ENCODE data around the gene MICALL1.
"Not testable (repeated sequence)": the region's sequence is repeated elsewhere in the genome, so short reads cannot be mapped to it uniquely, and the experiment has no call there.

The MICALL1 gene

DNA sequence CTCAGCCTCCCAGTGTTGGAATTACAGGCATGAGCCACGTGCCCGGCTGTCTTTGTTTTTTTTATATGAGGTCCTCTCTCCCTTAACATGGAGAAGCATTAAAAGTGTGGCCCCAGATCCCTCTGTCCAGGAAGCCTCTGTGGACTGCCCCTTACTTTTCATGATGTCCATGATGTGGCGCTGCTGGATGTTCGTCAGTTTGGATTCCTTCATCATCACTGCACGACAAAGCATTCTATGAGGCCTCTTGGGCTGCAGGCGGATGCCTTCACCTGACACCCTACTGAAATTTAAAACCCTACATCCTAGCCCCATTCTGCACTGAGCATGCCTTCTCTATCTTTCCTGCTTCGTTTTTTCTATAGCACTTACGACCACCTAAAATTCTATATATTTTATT is 45.2 kb downstream of the MICALL1 start:
- peak; percentile 9 for DNase-seq (ENCODE audit: low read depth)
- Histone ChIP-seq H3K4me1 (ENCODE audit: control insufficient read depth, insufficient read depth, low read length) (peaks cover 18% of the 10 kb centered on the region), H3K9me3 (ENCODE audit: control insufficient read depth, low read length) (no peaks in the 10 kb centered on the region), H3K36me3 (ENCODE audit: control insufficient read depth, insufficient read depth, low read length, severe bottlenecking) (no peaks in the 10 kb centered on the region), H3K9ac (ENCODE audit: low read length) (no peak overlapping the region), H3K27me3 (replicated peaks; ENCODE audit: control insufficient read depth, insufficient read depth, low read length) (no peaks in the 10 kb centered on the region), H3K4me3 (ENCODE audit: low read length) (no peak overlapping the region)

GRCh38 chr22:37952629-37953028 is 46.5 kb downstream of the MICALL1 start:
- H3K4me1 ChIP-seq (ENCODE audit: control insufficient read depth, insufficient read depth, low read length), result peaks cover 18% of the 10 kb centered on the region
- H3K27me3 ChIP-seq (replicated peaks; ENCODE audit: control insufficient read depth, insufficient read depth, low read length); H3K9me3 ChIP-seq (ENCODE audit: control insufficient read depth, low read length): not testable (repeated sequence)
- DNase-seq (ENCODE audit: low read depth), result peak; percentile 28
- H3K36me3 ChIP-seq (ENCODE audit: control insufficient read depth, insufficient read depth, low read length, severe bottlenecking), result peaks cover 12% of the 10 kb centered on the region
- peak overlapping the region; percentile 98 for H3K9ac ChIP-seq (ENCODE audit: low read length)
- H3K4me3 ChIP-seq (ENCODE audit: low read length), result peak overlapping the region; percentile 97

- H3K4me3 ChIP-seq (ENCODE audit: low read length), result peak overlapping the region; percentile 97
- H3K4me1 ChIP-seq (ENCODE audit: control insufficient read depth, insufficient read depth, low read length), result peaks cover 18% of the 10 kb centered on the region
- peaks cover 16% of the 10 kb centered on the region for H3K36me3 ChIP-seq (ENCODE audit: control insufficient read depth, insufficient read depth, low read length, severe bottlenecking)
- H3K9me3 ChIP-seq (ENCODE audit: control insufficient read depth, low read length), result no peaks in the 10 kb centered on the region
- peak overlapping the region; percentile 98 for H3K9ac ChIP-seq (ENCODE audit: low read length)
- no peaks in the 10 kb centered on the region for H3K27me3 ChIP-seq (replicated peaks; ENCODE audit: control insufficient read depth, insufficient read depth, low read length)
- peak; percentile 71 for DNase-seq (ENCODE audit: low read depth)
Measured at GRCh38 chr22:37953062-37953436, 47.0 kb downstream of the MICALL1 start.

- Histone ChIP-seq H3K9me3 (ENCODE audit: control insufficient read depth, low read length) (no peaks in the 10 kb centered on the region), H3K4me1 (ENCODE audit: control insufficient read depth, insufficient read depth, low read length) (peaks cover 14% of the 10 kb centered on the region), H3K4me3 (ENCODE audit: low read length) (peak within 1 kb of the TSS; percentile 97), H3K36me3 (ENCODE audit: control insufficient read depth, insufficient read depth, low read length, severe bottlenecking) (peaks cover 19% of the 10 kb centered on the region), H3K9ac (ENCODE audit: low read length) (peak within 1 kb of the TSS; percentile 98), H3K27me3 (replicated peaks; ENCODE audit: control insufficient read depth, insufficient read depth, low read length) (no peaks in the 10 kb centered on the region)
- DNase-seq (ENCODE audit: low read depth), result peak; percentile 99
Measured at GRCh38 chr22:37953437-37954179, 47.5 kb downstream of the MICALL1 start, which contains the start of the genes C22orf23 and POLR2F. Gene C22orf23 (minus strand): TSS chr22:37953601. CDS start chr22:37953149, 452 bp downstream. Gene POLR2F (plus strand): TSS chr22:37953699. CDS start chr22:37953788, 89 bp downstream.

- Histone ChIP-seq H3K4me3 (ENCODE audit: low read length) (peak overlapping the region; percentile 97), H3K9ac (ENCODE audit: low read length) (peak overlapping the region; percentile 98), H3K27me3 (replicated peaks; ENCODE audit: control insufficient read depth, insufficient read depth, low read length) (no peaks in the 10 kb centered on the region), H3K36me3 (ENCODE audit: control insufficient read depth, insufficient read depth, low read length, severe bottlenecking) (peaks cover 30% of the 10 kb centered on the region), H3K9me3 (ENCODE audit: control insufficient read depth, low read length) (no peaks in the 10 kb centered on the region), H3K4me1 (ENCODE audit: control insufficient read depth, insufficient read depth, low read length) (peaks cover 12% of the 10 kb centered on the region)
- DNase-seq (ENCODE audit: low read depth), result no peak
Measured at GRCh38 chr22:37954686-37955085, 48.6 kb downstream of the MICALL1 start.

DNA sequence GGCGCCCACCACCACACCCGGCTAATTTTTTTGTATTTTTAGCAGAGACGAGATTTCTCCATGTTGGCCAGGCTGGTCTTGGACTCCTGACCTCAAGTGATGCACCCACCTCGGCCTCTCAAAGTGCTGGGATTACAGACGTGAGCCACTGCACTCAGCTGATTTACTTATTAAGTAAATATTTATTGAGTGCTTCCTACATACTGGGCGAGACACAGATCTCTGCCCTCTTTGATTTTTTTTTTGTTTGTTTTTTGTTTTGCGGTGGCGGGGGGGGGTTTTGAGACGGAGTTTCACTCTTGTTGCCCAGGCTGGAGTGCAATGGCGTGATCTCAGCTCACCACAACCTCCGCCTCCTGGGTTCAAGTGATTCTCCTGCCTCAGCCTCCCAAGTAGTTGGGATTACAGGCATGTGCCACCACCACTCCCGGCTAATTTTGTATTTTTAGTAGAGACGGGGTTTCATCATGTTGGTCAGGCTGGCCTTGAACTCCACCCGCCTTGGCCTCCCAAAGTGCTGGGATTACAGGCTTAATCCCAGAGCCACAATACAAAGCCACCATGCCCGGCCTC is 49.8 kb downstream of the MICALL1 start:
- H3K4me1 ChIP-seq (ENCODE audit: control insufficient read depth, insufficient read depth, low read length), result peaks cover 12% of the 10 kb centered on the region
- H3K4me3 ChIP-seq (ENCODE audit: low read length); H3K9ac ChIP-seq (ENCODE audit: low read length); H3K9me3 ChIP-seq (ENCODE audit: control insufficient read depth, low read length); DNase-seq (ENCODE audit: low read depth); H3K27me3 ChIP-seq (replicated peaks; ENCODE audit: control insufficient read depth, insufficient read depth, low read length): not testable (repeated sequence)
- peaks cover 41% of the 10 kb centered on the region for H3K36me3 ChIP-seq (ENCODE audit: control insufficient read depth, insufficient read depth, low read length, severe bottlenecking)

- Histone ChIP-seq H3K27me3 (replicated peaks; ENCODE audit: control insufficient read depth, insufficient read depth, low read length) (no peaks in the 10 kb centered on the region), H3K36me3 (ENCODE audit: control insufficient read depth, insufficient read depth, low read length, severe bottlenecking) (peaks cover 54% of the 10 kb centered on the region), H3K4me3 (ENCODE audit: low read length) (no peak overlapping the region), H3K9ac (ENCODE audit: low read length) (no peak overlapping the region), H3K4me1 (ENCODE audit: control insufficient read depth, insufficient read depth, low read length) (peaks cover 12% of the 10 kb centered on the region), H3K9me3 (ENCODE audit: control insufficient read depth, low read length) (no peaks in the 10 kb centered on the region)
- no peak for DNase-seq (ENCODE audit: low read depth)
Measured at GRCh38 chr22:37957232-37957631, 51.1 kb downstream of the MICALL1 start.

DNA sequence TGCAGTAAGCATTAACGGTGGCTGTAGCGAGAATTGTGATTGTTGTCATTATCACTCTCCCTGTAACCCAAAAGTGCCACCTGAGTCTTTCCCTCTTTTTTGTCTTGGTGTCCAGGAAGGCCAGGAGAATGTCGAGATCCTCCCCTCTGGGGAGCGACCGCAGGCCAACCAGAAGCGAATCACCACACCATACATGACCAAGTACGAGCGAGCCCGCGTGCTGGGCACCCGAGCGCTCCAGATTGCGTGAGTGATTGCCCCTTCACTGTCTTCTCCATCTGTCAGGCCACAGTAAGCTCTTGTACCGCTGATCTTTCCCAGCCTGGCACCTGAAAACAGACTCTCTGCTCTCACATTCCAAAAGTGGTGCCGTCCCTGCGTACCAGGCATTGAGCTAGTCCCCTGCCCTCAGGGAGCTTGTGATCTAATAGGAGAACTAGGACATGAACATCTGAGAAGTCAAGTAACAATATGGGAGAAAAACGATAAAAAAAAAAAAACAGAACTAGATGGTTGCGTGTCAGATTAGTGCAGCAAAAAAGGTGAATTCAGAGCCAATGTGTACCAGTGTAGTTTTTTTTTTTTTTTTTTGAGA is 53.2 kb downstream of the MICALL1 start:
- DNase-seq (ENCODE audit: low read depth), result no peak
- peaks cover 65% of the 10 kb centered on the region for H3K36me3 ChIP-seq (ENCODE audit: control insufficient read depth, insufficient read depth, low read length, severe bottlenecking)
- no peak overlapping the region for H3K9ac ChIP-seq (ENCODE audit: low read length)
- H3K4me1 ChIP-seq (ENCODE audit: control insufficient read depth, insufficient read depth, low read length), result peaks cover 5% of the 10 kb centered on the region
- H3K4me3 ChIP-seq (ENCODE audit: low read length), result no peak overlapping the region
- H3K27me3 ChIP-seq (replicated peaks; ENCODE audit: control insufficient read depth, insufficient read depth, low read length), result no peaks in the 10 kb centered on the region
- H3K9me3 ChIP-seq (ENCODE audit: control insufficient read depth, low read length), result no peaks in the 10 kb centered on the region

DNA sequence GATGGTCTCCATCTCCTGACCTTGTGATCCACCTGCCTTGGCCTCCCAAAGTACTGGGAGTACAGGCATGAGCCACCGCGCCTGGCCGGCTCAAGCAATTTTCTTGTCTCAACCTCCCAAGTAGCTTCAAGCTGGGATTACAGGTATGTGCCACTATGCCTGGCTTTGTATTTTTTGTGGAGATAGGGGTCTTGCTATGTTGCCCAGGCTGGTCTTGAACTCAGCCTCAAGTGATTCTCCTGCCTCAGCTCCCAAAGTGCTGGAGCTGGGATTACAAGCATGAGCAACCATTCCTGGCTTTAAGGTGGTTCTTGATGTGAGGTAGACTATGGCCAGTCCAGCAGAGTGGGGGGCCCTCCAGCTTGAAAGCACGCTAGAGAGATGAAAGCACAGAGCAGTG is 55.0 kb downstream of the MICALL1 start:
- peaks cover 67% of the 10 kb centered on the region for H3K36me3 ChIP-seq (ENCODE audit: control insufficient read depth, insufficient read depth, low read length, severe bottlenecking)
- no peak for DNase-seq (ENCODE audit: low read depth)
- no peaks in the 10 kb centered on the region for H3K27me3 ChIP-seq (replicated peaks; ENCODE audit: control insufficient read depth, insufficient read depth, low read length)
- no peak overlapping the region for H3K9ac ChIP-seq (ENCODE audit: low read length)
- peaks cover 8% of the 10 kb centered on the region for H3K4me1 ChIP-seq (ENCODE audit: control insufficient read depth, insufficient read depth, low read length)
- no peak overlapping the region for H3K4me3 ChIP-seq (ENCODE audit: low read length)
- H3K9me3 ChIP-seq (ENCODE audit: control insufficient read depth, low read length), result no peaks in the 10 kb centered on the region

DNA sequence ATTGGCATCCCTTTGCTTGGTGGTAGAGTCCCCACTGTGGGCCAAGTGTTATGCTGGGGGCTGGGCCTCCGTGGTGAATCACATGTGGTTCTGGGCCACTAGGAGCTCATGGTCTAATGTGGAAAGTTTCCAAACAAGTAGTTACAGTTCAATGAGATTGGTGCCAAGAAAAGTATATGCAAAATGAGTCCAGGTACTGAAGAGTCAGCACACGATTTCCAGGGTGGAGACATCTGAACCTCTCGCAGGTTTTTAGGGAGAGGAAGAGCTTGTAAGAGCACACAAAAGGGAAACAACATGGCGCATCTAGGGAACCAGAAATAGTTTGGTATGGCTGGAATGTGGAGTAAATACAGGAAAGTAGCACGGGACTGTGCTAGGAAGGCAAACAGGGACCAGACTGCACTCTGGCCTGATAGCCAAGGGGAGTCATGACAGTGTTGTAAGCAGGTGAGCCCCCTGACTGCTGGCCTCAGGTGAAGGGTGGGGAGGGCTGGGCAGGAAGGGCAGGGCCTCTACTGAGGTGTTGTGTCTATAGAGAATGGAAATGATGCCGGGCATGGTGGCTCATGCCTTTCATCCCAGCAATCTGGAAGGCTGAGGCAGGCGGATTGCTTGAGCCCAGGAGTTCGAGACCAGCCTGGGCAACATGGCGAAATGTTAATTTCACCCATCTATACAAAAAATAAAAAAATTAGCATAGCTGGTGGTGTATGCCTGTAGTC is 60.0 kb downstream of the MICALL1 start:
- no peaks in the 10 kb centered on the region for H3K9me3 ChIP-seq (ENCODE audit: control insufficient read depth, low read length)
- no peak overlapping the region for H3K9ac ChIP-seq (ENCODE audit: low read length)
- H3K4me1 ChIP-seq (ENCODE audit: control insufficient read depth, insufficient read depth, low read length), result peaks cover 9% of the 10 kb centered on the region
- H3K4me3 ChIP-seq (ENCODE audit: low read length), result no peak overlapping the region
- no peak for DNase-seq (ENCODE audit: low read depth)
- H3K27me3 ChIP-seq (replicated peaks; ENCODE audit: control insufficient read depth, insufficient read depth, low read length), result no peaks in the 10 kb centered on the region
- peaks cover 50% of the 10 kb centered on the region for H3K36me3 ChIP-seq (ENCODE audit: control insufficient read depth, insufficient read depth, low read length, severe bottlenecking)

DNA sequence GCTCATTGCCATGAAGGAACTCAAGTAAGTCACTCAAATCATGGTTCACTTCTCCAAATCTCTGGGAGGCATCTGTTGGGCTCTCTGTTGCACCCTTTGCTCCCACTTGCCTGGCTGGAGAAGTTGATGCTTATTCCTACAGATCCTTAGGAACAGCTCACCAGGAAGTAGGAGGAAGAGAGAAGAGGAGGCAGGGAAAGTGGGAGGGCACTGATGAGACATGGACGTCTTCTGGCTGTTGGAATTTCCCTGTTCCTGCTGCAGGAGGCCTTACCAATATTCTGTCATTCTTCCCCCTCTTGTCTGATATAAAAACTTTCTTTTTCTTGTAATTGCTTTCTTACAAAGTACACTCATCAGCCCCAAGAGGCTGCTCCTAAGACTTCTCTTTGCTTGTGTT is 61.0 kb downstream of the MICALL1 start:
- Histone ChIP-seq H3K4me1 (ENCODE audit: control insufficient read depth, insufficient read depth, low read length) (peaks cover 9% of the 10 kb centered on the region), H3K27me3 (replicated peaks; ENCODE audit: control insufficient read depth, insufficient read depth, low read length) (no peaks in the 10 kb centered on the region), H3K4me3 (ENCODE audit: low read length) (no peak overlapping the region), H3K9me3 (ENCODE audit: control insufficient read depth, low read length) (no peaks in the 10 kb centered on the region), H3K9ac (ENCODE audit: low read length) (no peak overlapping the region), H3K36me3 (ENCODE audit: control insufficient read depth, insufficient read depth, low read length, severe bottlenecking) (peaks cover 39% of the 10 kb centered on the region)
- no peak for DNase-seq (ENCODE audit: low read depth)
